ENCODE measurements around the gene MUC2. TPM values are rescaled to one million over a fixed set of nuclear protein-coding genes. Genes with fewer than 3 reads are reported as not detected.

Gene MUC2
- polyA plus RNA-seq, 3 donors = not detected

GRCh38 chr11:1029654-1030053 is 45.0 kb upstream of the MUC2 start:
- intact Hi-C loops (cut with micrococcal nuclease) = no loop called here
- H3K36me3 ChIP-seq (replicated peaks in 1 of 2; ENCODE audit: control insufficient read depth in 1 of 2, insufficient read depth in 2 of 2, low read length in 2 of 2) = no peaks in the 10 kb centered on the region
- TF ChIP-seq, protein P1, sequence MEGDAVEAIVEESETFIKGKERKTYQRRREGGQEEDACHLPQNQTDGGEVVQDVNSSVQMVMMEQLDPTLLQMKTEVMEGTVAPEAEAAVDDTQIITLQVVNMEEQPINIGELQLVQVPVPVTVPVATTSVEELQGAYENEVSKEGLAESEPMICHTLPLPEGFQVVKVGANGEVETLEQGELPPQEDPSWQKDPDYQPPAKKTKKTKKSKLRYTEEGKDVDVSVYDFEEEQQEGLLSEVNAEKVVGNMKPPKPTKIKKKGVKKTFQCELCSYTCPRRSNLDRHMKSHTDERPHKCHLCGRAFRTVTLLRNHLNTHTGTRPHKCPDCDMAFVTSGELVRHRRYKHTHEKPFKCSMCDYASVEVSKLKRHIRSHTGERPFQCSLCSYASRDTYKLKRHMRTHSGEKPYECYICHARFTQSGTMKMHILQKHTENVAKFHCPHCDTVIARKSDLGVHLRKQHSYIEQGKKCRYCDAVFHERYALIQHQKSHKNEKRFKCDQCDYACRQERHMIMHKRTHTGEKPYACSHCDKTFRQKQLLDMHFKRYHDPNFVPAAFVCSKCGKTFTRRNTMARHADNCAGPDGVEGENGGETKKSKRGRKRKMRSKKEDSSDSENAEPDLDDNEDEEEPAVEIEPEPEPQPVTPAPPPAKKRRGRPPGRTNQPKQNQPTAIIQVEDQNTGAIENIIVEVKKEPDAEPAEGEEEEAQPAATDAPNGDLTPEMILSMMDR (IDR thresholded peaks at IDR 0.05) = no peak
- no peaks in the 10 kb centered on the region for H3K9me3 ChIP-seq (replicated peaks in 1 of 2; ENCODE audit: control insufficient read depth in 1 of 2, insufficient read depth in 1 of 2, low read length in 2 of 2)
- Mint-ChIP-seq H3K27ac (no peak overlapping the region), H3K27me3 (ENCODE audit: low read depth in 3 of 3) (peaks cover 0 to 3% (median 0%) of the 10 kb centered on the region in 3 donors), H3K4me3 (no peak overlapping the region), H3K36me3 (no peaks in the 10 kb centered on the region), H3K9me3 (peaks cover 0 to 6% (median 2%) of the 10 kb centered on the region in 7 donors), H3K4me1 (no peaks in the 10 kb centered on the region)
- no peak overlapping the region for H3K4me3 ChIP-seq (replicated peaks in 1 of 3; ENCODE audit: low read depth in 2 of 3, low read length in 3 of 3)
- 75% methylated on average over 16 of the region's 16 CpGs for WGBS (ENCODE audit: insufficient coverage)
- H3K4me1 ChIP-seq (ENCODE audit: control insufficient read depth in 1 of 2, insufficient read depth in 2 of 2, low read length in 2 of 2) = no peaks in the 10 kb centered on the region
- no peak overlapping the region for H2AFZ ChIP-seq (ENCODE audit: insufficient read depth, low read depth, low read length, poor library complexity, severe bottlenecking)
- H3K4me2 ChIP-seq (replicated peaks; ENCODE audit: extremely low read depth, low read length, poor library complexity, severe bottlenecking) = no peak overlapping the region
- H3K27me3 ChIP-seq (ENCODE audit: control insufficient read depth in 2 of 2, insufficient read depth in 2 of 2, low read length in 2 of 2) = no peaks in the 10 kb centered on the region
- no peak overlapping the region for H3K9ac ChIP-seq (ENCODE audit: insufficient read depth, low read length, poor library complexity, severe bottlenecking)
- DNase-seq = no peak
- H4K20me1 ChIP-seq (ENCODE audit: insufficient read depth, low read length) = no peaks in the 10 kb centered on the region
- no peak overlapping the region for H3K27ac ChIP-seq (ENCODE audit: low read depth in 1 of 2, low read length in 2 of 2)
- no peaks in the 10 kb centered on the region for H3K79me2 ChIP-seq (ENCODE audit: insufficient read depth, low read length)

GRCh38 chr11:1030086-1030485 is 44.6 kb upstream of the MUC2 start:
- Histone ChIP-seq H3K27ac (ENCODE audit: low read depth in 1 of 2, low read length in 2 of 2) (no peak overlapping the region), H3K27me3 (ENCODE audit: control insufficient read depth in 2 of 2, insufficient read depth in 2 of 2, low read length in 2 of 2) (no peaks in the 10 kb centered on the region), H3K4me2 (replicated peaks; ENCODE audit: extremely low read depth, low read length, poor library complexity, severe bottlenecking) (no peak overlapping the region), H3K4me3 (replicated peaks in 1 of 3; ENCODE audit: low read depth in 2 of 3, low read length in 3 of 3) (no peak overlapping the region), H3K9ac (ENCODE audit: insufficient read depth, low read length, poor library complexity, severe bottlenecking) (no peak overlapping the region), H3K9me3 (replicated peaks in 1 of 2; ENCODE audit: control insufficient read depth in 1 of 2, insufficient read depth in 1 of 2, low read length in 2 of 2) (no peaks in the 10 kb centered on the region), H4K20me1 (ENCODE audit: insufficient read depth, low read length) (no peaks in the 10 kb centered on the region), H3K36me3 (replicated peaks in 1 of 2; ENCODE audit: control insufficient read depth in 1 of 2, insufficient read depth in 2 of 2, low read length in 2 of 2) (no peaks in the 10 kb centered on the region), H3K79me2 (ENCODE audit: insufficient read depth, low read length) (no peaks in the 10 kb centered on the region), H3K4me1 (ENCODE audit: control insufficient read depth in 1 of 2, insufficient read depth in 2 of 2, low read length in 2 of 2) (no peaks in the 10 kb centered on the region), H2AFZ (ENCODE audit: insufficient read depth, low read depth, low read length, poor library complexity, severe bottlenecking) (no peak overlapping the region)
- Mint-ChIP-seq H3K9me3 (peaks cover 0 to 6% (median 2%) of the 10 kb centered on the region in 7 donors), H3K27me3 (ENCODE audit: low read depth in 3 of 3) (peaks cover 0 to 3% (median 1%) of the 10 kb centered on the region in 3 donors), H3K4me1 (no peaks in the 10 kb centered on the region), H3K27ac (no peak overlapping the region), H3K36me3 (no peaks in the 10 kb centered on the region), H3K4me3 (no peak overlapping the region)
- 82% methylated on average over 11 of the region's 16 CpGs for WGBS (ENCODE audit: insufficient coverage)
- DNase-seq = no peak
- intact Hi-C loops (cut with micrococcal nuclease) = no loop called here
- TF ChIP-seq, protein P1 (IDR thresholded peaks at IDR 0.05) = no peak

Data from CD14-positive monocyte (primary cell).